GM12865 (cell line): Measurements from ENCODE around the gene ACTN3.

Experiments used
- DNase-seq: peaks from one replicate; pipeline ENCODE4 v3.0.0; 2010; ENCODE audit warnings: low read depth
- H3K4me3 ChIP-seq: 2 replicates; pipeline ENCODE4 v1.5.1; 2011; ENCODE audit warnings: mild to moderate bottlenecking, low read depth, low read length, control low read depth
- CTCF ChIP-seq: IDR thresholded peaks from 2 replicates; pipeline ENCODE4 v1.5.1; 2011; ENCODE audit warnings: low read length, control low read depth, low read depth, inconsistent platforms; ENCODE audit not compliant: insufficient read depth; ENCODE audit errors: missing control alignments

Gene ACTN3

GRCh38 chr11:66557733-66558326 lies 11.1 kb downstream of the ACTN3 start:
- no peak for DNase-seq
- H3K4me3 ChIP-seq = no peak overlapping the region
- no peak for TF ChIP-seq CTCF

- no peak overlapping the region for H3K4me3 ChIP-seq
- no peak for DNase-seq
- no peak for TF ChIP-seq CTCF
Measured at GRCh38 chr11:66559142-66559865, 12.6 kb downstream of the ACTN3 start.

GRCh38 chr11:66559866-66560676 lies 13.4 kb downstream of the ACTN3 start:
- H3K4me3 ChIP-seq = no peak overlapping the region
- TF ChIP-seq CTCF = no peak
- DNase-seq = no peak

- no peak for DNase-seq
- no peak overlapping the region for H3K4me3 ChIP-seq
- TF ChIP-seq CTCF = no peak
Measured at GRCh38 chr11:66561178-66561974, 14.7 kb downstream of the ACTN3 start.

- no peak overlapping the region for H3K4me3 ChIP-seq
- TF ChIP-seq CTCF = no peak
- DNase-seq = no peak
Measured at GRCh38 chr11:66561975-66562248, 15.2 kb downstream of the ACTN3 start.

GRCh38 chr11:66562275-66562674 lies 15.6 kb downstream of the ACTN3 start:
- no peak overlapping the region for H3K4me3 ChIP-seq
- DNase-seq = no peak
- TF ChIP-seq CTCF = no peak
